Fibroblast of skin of left biceps (primary cell): ENCODE measurements around the gene SULF2.
A peak's percentile ranks its signal among the peaks of the same experiment; 100 is the strongest.
"Not testable (repeated sequence)": the region's sequence is repeated elsewhere in the genome, so short reads cannot be mapped to it uniquely, and the experiment has no call there.

Experiments
- DNase-seq, 2 experiments: peaks; one replicate each; pipeline ENCODE4 v3.0.0-alpha.2; 2013; ENCODE audit warnings: low read depth in 2 of 2

Gene SULF2

DNA sequence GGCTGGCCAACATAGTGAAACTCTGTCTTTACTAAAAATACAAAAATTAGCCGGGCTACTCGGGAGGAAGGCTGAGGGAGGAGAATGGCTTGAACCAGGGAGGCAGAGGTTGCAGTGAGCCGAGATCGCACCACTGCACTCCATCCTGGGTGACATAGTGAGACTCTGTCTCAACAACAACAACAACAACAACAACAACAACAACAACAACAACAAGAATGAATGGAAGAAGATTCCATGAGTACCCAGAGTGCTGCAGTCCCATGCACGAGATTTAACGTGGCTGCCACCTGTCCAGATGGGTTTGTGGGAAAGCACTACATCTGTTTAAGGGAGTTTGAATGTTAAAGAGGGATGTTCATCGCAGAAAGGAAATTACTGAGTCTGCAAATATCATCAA, 19.7 kb upstream of the SULF2 start:
- not testable (repeated sequence) for DNase-seq

DNA sequence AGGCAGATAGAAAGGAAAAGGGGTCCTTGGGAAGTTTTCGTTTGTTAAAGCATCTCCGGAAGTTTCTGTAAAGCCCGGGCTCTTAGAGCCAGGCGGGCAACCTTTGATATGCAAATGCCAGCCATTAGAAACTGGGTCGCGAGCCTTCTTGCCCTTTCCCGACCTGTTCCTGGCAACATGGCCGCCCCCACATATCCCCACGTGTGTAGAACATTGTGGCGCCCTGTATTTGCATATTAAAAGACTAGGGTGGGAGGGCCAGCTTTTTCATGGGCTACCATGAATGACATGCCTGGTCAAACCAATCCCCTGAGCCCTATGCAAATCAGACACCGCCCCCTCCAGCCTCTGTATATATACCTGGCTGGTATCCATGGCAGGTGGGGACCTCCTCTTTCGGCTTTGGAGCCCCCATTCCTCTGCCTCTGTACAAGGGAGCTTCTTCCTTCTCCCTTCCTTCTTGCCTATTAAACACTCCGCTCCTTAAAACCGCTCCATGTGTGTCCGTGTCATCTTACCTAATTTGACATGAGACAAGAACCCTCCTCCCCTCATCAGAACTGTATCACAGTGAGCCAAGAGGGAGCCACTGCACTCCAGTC, 19.0 kb upstream of the SULF2 start:
- not testable (repeated sequence) for DNase-seq

DNA sequence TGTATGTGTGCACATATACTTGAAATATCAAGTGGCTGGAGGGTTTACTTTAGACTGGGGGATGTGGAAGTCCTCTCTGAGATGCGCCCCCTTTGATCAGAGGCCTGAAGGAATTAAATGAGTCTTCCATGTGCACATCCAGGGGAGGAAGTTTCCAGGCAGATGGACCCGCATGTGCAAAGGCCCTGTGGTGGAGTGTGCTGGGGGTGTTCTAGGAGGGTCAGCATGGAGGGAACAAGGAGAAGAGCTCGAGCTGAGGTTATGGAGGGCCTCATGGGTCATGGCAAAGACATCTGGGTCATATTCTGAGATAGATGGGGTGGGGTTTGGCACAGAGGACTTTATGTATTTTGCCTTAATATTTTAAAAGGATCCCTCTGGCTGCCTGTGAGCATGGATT, 17.7 kb upstream of the SULF2 start:
- no peak for DNase-seq

DNA sequence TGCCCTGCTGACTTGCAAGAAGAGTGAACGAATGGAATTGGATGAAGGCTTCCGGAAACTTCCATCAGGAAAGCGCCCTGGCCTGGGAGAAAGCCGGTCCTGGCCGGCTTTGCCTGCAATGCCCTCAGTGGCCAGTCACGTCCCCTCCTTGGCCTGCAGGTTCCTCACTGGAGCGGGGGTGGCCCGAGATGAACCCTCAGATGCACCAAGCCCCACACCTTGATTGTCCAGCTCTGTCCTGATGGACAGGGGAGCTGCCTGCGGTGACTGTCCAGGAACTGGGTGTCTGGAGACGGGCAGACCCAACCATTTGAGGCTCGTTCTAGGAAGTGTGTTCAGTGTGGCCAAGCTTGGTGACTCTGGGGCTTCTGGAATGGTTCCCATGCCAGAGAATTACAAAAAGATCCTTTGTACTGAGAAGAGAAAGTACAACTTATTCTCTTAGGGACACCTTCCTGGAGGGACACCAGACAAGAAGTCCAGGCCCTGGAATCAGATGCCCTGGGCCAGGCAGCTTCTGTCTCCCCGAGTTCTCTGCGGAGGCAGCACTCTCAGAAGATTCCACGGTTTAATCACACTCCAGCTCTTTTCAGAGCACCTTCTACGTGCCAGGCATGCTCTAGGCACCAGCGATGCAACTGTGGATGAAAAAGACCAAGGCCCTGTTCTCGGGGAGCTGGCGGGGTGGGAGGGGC, 17.1 kb upstream of the SULF2 start:
- no peak for DNase-seq

DNA sequence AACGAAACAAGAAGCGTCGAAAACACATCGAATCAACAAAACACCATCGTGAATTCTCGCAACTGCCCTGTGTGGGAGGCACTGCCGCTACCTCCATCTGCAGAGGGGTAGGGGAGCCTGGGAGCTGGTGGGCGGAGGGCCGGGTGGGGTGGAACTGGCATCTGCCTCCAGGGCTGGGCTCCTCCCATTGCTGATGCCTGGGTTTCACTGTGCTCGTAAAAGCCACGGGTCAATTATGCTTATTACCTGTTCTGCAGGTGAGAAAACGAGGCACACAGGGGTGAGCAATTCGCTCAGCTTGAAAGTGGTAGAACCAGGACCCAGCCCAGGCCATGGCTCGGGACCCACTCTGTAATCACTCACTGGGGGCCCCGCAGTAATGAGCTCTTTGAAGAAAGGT, 16.5 kb upstream of the SULF2 start:
- no peak for DNase-seq

DNA sequence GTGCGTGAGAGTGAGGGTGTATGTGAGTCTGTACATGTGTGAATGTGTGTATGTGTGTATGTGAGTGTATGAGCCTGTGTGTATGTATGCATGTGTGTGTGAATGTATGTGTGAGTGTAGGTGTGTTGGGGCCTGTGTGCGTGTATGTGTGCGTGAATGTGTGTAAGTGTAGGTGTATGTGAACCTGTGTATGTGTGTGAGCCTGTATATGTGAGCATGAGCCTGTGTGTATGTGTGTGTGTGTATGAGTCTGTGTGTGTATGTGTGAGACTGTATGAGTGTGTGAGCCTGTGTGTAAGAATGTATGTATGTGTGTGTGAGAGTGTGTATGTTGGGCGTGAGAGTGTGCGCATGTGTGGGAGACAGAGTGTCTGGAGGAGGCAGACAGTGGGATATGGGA, 15.8 kb upstream of the SULF2 start:
- no peak for DNase-seq

DNA sequence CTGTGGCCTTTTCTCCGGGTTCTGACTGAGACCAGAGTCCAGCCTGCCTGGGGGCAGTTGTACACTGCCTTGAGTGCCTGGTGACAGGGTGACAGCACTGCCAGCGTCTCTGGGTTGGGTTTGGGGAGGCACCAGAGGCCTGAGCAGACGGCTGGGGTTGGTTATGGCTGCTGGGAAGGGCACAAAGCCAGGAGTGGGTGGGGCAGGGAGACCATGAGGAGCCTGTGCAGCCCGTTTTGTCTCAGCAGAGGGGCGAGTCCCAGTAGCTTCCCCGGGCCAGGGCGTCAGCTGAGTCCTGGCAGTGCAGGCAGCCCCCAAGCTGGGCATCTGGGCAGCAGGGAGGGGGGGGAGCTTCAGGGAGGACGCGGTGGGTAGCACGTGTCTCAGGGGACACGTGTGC, 15.3 kb upstream of the SULF2 start:
- no peak for DNase-seq

DNA sequence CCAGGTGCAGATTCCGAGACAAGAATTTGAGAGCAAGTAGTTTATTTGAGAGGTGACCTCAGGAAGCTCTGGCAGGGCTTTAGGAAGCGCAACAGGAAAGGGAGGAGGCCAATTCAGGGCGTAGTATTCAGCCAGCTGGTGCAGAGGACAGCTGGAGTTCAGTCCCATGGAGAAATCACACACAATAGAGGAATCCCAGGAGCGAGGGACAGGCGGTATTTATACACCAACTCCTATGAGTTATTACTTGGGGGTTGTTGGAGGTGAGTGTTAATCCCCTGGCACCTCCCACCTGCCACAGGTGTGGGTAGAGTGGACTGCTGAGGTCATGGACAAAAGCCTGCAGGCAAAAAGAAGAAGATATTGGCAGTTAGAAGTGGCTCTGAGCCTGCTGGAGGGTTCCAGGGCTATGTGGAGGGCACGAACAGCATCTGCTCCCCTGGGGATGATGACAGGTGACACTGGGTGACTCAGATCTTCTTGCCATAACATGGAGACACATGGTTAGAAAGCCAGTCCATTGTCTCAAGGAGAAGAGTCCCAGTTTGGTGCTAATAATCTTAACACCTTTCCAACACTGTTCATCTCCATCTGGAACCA, 13.9 kb upstream of the SULF2 start:
- no peak for DNase-seq

DNA sequence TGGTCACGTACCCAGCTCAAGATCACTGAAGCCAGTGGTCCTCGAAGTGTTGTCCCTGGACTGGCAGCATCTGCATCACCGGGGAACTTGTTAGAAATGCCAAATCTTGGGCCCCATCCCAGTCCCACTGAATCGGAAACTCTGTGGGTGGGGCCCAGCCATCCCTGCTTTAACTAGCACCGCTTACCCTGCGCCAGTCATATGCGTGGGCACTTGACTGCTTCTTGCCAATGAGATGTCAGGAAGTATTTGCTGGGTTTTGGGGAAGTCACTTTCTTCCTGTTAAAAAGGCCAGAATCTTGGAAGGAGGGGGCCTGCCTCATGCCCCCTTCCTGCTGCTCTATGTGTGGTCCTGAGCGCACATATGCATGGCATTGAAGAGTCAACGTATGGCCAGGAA, 11.7 kb upstream of the SULF2 start:
- no peak for DNase-seq

DNA sequence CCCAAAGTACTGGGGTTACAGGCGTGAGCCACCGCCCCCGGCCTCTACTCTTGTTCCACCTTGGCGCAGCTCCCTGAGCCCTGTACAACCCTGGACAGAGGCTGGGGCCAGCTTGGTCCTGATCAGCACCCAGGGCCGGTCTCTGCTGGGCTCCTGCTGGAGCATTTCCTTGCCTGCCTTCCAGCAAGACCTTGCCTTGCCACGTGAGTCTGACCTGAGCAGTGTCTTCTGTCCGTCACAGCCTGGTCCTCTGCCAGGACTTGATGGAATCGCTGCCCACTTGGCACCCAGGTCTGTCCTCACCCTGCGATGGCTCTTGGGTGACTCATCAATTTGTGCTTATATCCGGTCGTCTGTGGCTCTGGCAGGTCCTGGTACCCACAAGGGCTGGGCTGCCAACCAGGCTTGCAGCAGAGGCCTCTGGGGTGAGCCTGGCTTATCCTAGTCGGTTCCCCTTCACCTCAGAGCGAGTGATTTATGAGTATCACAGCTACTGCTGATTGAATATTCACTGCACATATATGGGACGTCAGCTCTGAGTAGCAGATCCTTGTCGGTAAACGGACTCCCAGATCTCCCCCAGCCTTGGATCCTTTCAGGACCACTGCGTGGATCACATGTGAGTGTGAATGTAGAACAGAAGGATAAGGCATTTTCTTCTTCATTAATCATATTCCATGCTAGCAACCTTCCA, 10.1 kb upstream of the SULF2 start:
- no peak for DNase-seq

DNA sequence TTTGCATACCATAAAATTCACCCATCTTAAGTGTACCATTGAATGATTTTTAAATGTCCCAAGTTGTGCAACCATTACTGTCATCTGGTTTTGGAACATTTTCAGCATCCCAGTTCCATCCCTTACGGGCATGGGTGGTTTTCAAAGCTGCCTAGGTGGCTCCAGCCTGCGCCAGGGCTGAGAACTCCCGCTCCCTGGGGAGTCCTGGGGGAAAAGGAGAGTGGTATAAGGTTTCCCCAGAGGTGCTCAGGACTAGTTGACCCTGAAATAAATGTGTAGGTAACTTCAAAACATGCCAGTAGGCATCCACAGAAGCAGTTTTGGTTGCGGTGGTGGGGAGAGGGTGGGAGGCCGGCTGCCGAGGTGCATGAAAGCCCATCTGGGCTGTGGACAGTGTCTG, 9.0 kb upstream of the SULF2 start:
- not testable (repeated sequence) for DNase-seq

DNA sequence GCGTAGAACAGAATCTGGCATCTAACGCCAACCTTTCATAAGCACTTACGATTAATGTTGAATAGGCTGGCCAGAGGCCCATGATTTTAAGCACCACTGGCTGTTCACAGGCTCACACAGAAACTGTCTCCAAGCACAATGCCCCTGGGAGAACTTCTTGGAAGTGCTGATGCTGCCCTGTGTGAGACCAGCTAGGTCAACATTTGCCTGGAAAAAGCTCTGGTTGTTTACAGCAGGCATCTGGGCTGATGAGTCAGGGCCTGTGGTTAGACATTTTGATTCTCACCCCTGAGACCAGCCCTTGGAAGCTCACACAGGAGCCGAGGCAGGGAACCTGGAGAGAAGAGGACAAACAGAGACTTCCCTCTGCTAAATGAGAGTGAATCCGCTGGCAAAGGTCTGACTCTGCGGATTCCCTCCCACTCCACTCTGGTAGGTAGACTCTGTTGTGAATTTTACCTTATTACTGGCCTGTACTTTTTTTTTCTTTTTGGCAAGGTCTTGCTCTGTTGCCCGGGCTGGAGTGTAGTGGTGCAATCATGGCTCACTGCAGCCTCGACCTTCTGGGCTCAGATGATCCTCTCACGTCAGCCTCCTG, 6.8 kb upstream of the SULF2 start:
- peak; percentile 86 to 87 for DNase-seq

DNA sequence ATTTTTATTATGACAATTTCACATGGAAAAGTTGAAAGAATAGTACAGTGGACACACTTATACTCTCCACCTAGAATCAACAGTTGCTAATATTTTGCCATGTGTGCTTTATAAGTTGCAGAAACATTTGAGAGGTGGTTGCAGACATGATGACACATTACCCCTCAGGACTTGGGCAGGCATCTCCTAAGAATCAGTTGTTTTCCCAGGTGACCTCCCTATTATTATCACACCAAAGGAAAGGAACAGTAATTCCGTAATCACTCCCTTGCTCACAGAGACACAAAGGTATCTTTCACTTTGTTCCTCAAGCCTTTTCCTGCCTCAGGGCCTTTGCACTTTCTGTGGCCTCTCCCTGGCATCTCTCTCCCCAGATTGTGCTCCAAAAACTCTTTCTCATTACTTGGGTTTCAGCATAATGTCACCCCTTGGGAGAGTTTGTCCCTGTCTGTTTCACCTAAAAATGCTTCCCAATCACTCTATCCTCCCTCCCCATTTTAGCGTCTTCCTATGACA, 5.9 kb upstream of the SULF2 start:
- no peak for DNase-seq

DNA sequence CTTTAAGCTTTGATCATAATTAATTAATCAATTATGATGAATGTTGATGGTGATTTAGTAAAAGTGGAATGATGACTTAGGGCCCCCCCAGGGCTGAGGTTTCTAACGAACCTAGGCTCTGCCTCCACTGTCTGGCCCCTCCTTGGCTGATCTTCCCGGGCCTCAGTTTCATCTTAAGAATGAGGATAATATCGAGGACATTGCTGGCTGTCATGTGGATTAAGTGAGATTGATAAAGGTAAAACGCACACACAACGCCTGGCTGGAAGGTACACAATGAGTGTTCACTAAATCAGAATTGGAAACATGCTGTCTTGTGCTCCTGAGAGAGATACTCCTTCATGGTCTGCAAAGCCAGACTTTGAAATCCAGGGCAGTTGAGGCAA, 5.3 kb upstream of the SULF2 start:
- DNase-seq: no peak

DNA sequence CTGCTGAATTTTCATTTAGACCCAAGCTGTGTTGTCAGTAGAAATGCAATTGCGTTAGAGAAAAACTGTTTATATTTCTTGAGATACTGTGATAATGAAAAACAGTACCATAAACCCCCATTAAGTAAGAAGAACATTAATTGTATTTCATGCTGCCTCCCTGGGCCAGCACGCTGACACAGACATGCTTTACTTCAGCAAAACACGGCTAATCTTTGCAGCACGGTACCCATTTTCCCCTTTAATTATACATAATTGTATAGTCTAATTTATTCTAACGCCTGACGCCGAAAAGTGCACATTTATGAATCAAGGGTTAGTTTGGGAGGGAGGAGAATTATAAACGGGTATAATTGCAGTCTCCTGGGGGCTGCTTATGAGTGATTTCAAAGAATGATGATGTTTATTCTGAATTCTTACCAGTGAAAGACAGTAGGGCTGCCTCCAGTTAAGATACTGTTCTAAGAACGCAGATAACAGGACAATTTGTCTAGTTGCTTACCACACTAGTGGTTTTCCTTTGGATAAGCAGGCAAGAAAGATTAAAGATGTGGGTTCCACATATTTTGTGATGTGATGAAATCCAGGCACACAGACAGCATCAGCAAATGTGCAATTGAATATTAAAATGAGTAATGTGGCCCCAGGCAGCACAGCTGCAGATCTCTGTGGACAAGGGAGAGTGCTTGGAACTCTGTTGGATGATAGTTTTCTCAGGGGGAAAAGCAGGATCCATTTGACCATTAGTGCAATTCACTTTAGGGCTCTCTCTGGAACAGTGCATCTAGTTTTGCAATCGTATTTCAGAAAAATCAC, 4.7 kb upstream of the SULF2 start:
- DNase-seq: peak; percentile 89

DNA sequence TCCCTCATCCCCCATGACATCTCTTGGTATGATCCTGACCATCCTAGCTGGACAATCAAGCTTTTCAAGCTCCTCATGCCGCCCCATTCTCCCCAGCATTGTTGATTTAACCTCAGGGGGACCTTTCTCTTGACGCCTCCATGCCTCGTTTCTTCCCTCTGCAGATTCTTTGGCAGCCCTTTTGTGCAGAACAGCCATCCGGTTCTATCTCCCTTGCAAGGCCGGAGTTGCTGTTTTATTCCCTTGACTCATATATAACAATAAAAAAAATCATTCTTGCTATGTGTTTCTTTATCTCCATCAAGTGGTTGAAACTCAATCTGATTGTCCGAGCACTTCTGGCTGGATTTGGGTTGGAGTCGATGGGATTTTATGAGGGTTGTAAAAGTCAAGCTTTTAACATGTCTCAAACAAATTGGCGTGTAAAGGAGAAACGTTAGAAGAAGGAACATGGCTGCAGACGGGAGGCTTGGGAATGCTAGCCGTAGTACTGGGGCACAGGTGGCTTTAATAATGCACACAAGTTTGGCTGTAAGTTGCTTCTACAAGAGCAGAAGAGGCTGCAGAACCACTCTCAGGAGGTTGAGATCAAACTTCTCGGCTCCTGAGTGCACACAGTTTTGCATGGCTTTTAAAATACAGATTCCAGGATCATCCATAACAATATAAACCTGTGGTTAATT, 3.9 kb upstream of the SULF2 start:
- DNase-seq: peak in 1 of 2 experiments; percentile 36

DNA sequence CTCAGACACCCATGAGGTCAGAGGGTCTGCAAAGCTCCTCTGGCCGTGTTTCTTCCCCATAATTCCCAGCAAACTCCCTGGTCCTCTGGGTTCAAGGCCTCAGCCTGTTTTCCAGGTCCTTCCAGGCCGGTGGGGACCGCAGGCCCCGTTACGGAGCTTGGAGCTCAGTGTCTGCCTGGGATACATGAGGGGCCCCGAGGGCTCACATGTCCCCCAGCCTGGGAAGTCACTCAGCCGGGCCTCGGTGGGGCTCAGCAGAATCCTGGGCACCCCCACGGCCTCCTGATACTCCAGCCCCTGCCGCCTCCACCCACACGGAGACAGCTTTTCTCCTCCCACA, 3.4 kb upstream of the SULF2 start:
- no peak for DNase-seq

DNA sequence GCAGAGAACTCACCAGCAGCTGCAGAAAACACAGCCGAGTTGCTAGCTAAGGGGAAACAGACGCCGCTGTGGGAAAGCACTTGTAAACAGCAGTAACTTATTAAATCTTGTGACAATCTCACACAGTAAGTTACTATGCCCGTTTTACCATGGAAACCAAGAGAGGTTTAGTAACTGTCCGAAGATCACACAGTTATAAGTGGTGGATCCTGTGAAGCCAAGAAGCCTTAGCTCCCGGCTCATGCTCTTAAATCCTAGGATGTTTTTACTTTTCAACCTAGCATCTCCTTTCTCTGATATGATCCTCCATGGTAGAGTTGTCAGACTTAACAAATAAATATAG, 1.5 kb upstream of the SULF2 start:
- no peak for DNase-seq

DNA sequence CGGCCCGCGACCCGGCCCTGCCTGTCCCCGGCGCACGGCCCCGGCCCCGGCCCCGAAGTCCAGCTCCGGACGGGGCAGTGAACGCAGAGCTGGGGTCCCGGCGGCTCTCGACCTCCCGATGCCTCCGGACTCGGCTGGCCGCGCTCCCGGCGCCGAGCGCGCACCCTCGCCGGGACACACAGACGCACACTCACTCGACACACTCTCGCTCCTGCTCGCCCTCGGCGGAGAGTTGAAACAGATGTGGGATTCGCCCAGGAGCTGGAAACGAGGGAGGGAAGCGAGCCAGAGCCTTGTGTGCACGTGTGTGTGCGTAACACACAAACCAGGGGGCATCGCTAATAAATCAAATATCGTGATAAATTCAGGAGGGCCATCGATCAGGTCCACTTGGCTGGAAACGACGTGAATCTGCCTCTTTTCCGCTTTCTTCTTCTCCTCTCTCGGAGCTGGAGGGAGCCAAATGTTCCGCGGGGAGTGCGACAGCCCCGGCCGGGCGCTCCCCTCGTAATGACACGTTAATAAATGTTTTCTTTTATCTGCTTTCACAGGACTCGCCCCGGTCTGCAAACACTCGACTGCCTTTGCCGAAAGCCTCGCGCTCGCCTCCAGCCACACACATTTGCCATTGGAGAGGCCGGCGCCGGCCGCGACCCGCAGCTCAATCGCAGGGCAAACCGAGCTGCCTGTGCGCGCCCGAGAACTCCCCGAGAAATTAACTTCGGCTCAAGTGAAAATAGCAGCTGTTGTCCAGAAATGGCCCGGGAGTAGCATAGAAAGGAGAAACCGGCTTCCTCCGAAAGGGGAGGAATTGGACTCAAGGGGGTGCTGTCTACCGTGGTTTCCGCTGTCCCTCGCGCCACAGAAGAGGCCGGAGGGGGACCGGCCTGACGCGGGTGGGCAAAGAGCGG, 828 bp upstream of the SULF2 start:
- DNase-seq: peak; percentile 56 to 60
